Activated gamma-delta T cell (primary cell): ENCODE measurements around the gene MRPL38.
"Not testable (repeated sequence)": the region's sequence is repeated elsewhere in the genome, so short reads cannot be mapped to it uniquely, and the experiment has no call there.

Experiments
- DNase-seq: peaks from one replicate; lab custom pipeline; 2025; lab: John Stamatoyannopoulos, UW

Gene MRPL38

DNA sequence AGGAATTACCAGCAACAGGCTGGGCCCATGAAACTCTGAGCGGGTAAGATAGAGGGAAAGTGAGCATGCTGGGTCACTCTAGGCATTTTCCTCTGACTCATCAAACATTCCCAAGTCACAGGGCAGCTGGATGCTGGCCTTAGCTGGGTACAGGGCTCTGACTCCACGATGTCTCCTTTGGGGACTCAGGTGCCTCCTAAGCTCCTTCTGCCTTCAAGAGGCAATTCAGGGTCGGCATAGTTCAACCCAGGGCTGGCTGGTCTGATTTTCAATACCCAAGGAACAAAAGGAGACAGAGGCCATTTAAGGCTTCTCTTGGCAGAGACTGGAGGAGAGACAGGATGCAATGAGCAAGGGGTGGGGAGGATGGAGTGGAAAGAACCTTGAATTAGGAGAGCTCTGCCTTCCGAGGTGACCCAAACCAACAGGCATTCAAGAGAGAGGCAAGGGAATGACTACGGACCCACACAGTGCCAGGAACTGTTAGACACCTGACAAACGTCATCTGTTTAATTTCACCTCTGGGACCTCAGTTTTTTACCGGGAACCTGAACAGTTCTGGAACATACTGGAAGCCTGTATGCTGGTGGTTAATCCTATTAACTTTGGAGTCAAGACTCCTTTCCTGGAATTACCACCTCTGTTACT is 50.5 kb downstream of the MRPL38 start:
- no peak for DNase-seq

DNA sequence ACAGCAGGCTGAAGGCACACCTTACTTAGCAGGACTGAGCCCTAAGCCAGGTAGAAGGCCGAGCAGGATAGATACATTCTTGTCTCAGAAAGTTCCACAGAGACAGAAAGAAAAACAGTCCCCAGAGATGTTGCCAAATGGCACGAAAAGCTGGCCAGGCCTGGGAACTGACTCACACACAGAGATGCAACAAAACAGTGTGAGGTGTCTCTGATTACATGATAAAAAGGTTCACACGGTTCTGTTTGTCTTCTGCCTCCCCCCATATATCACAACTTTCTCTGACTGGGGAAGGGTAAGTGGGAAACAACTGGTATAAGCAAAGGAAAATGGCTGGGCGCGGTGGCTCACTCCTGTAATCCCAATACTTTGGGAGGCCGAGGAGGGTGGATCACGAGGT is 51.3 kb downstream of the MRPL38 start:
- DNase-seq: no peak

DNA sequence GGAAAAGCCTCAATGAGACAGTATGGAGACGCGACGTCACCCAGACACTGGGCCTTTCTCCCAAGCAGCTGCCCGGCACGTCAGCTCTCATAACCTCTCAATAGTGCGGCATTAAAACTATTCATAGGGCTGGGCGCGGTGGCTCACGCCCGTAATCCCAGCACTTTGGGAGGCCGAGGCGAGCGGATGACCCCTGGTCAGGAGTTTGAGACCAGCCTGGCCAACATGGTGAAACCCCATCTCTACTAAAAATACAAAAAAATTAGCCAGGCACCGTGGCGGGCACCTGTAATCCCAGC is 53.0 kb downstream of the MRPL38 start:
- not testable (repeated sequence) for DNase-seq

DNA sequence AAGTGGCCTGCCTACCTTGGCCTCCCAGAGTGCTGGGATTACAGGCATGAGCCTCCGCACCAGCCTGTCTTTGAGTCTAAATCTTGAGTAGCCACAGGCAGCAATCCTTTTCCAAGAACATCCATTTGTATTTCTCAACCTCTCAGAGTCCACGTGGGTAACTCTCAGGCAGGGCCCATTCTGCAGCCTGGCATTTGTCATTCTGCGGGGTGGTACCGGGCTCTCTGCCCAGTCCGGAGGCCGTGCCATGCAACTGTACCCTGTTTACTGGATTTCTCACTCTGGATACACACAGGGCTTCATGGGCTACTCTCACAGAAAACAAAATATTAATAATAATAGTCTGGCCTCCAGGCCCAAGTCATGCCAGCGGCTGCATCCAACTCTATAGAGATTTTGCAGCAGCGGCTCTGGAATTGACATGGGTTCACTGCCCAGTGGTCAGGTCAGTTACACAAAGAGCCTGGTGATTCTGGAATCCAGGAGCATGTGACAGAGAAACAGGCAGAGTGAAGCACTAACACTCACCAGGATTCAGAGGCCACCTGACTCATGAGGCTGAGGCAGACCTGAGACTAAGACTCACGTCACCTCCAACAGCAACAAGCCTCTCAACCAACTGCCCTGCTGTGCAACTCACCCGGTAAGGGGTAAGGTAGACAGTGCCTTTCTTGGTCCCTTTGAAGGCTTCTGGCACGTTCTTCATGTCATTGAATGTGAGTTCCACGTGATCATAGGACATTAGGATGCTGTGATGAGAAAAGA is 53.6 kb downstream of the MRPL38 start:
- DNase-seq: no peak

DNA sequence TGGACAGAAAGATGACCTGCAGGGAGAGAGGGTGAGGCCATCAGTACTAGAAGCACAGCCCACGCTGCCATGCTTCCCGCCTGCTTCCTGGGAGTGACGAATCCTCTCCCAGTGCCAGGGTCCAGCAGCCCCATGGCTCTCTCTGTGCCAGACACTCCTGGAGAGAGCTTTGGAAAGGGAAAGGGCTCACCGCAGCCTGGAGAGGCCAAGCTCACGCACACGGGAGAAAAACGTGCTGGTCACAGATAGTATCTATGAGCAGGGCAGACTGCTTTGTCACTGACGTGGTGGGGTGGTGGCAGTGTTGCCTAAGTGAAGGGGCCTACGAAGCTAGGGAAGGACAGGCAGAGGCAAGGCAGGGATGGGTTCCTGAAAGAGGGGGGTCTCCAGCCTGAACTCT is 55.0 kb downstream of the MRPL38 start:
- DNase-seq: no peak

DNA sequence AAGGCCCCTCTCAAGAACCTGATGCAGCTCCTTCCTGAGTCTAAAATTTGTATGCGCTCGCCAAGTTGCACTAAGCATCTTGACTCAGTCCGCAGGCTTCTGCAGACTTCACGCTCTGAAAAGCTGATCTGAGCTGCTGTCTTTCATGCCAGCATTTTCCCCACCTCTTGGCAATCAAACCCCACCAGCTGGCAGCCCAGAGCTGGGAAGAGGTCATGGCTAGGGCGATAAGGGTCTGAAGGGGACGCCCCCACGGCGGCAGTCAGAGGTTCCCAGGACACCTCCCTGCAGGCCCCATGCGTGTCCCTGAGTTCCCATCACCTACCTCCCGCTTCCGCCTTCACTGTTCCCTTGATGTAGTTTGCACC is 55.4 kb downstream of the MRPL38 start:
- DNase-seq: no peak
